Testis (tissue), 2 donors: ENCODE data around the gene PSME1.

Experiments
- POLR2A ChIP-seq: fragments of 450-650 bp; IDR thresholded peaks from one replicate; pipeline ENCODE4 v1.6.1; 2017; ENCODE audit warnings: antibody characterized with exemption, mild to moderate bottlenecking, moderate library complexity
- TF ChIP-seq, protein P1 (sequence below), 3 experiments: fragments of 450-650 bp in 2 of 3; fragments of 200-600 bp in 1 of 3; sonication (generic) in 1 of 3; IDR thresholded peaks; one replicate each; pipeline ENCODE4 v1.5.1; 2016 to 2019; ENCODE audit warnings: antibody characterized with exemption in 3 of 3, mild to moderate bottlenecking in 2 of 3, moderate library complexity in 1 of 3

DNA sequence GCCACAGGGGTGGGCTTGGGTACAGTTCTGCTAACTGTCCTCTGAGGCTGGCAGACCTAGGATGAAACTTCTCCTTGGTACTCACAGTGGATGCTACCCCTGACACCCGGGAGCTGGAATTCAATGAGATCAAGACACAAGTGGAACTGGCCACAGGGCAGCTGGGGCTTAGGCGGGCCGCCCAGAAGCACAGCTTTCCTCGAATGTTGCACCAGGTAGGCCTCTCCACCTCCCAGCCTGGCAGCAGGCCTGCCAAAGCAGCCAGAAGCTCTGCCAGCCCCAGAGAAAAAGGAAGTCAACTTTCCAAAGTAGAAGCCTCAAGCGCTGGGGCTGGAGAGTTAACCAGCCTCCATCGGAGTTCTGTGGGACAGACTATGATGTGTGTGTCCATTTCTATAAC lies 18.8 kb upstream of the PSME1 start:
- TF ChIP-seq, protein P1, sequence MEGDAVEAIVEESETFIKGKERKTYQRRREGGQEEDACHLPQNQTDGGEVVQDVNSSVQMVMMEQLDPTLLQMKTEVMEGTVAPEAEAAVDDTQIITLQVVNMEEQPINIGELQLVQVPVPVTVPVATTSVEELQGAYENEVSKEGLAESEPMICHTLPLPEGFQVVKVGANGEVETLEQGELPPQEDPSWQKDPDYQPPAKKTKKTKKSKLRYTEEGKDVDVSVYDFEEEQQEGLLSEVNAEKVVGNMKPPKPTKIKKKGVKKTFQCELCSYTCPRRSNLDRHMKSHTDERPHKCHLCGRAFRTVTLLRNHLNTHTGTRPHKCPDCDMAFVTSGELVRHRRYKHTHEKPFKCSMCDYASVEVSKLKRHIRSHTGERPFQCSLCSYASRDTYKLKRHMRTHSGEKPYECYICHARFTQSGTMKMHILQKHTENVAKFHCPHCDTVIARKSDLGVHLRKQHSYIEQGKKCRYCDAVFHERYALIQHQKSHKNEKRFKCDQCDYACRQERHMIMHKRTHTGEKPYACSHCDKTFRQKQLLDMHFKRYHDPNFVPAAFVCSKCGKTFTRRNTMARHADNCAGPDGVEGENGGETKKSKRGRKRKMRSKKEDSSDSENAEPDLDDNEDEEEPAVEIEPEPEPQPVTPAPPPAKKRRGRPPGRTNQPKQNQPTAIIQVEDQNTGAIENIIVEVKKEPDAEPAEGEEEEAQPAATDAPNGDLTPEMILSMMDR (IDR thresholded peaks at IDR 0.05), result no peak
- TF ChIP-seq POLR2A, result no peak
